Liver (tissue), 9 donors: ENCODE measurements around the gene PGM1. TPM values are rescaled to one million over a fixed set of nuclear protein-coding genes. Genes with fewer than 3 reads are reported as not detected.
"Not testable (repeated sequence)": the region's sequence is repeated elsewhere in the genome, so short reads cannot be mapped to it uniquely, and the experiment has no call there.

Experiments used
- DNase-seq: peaks from one replicate; pipeline ENCODE4 v3.0.0-alpha.2; 2017; ENCODE audit warnings: low spot score
- H3K27ac ChIP-seq, 2 donors: one replicate each; pipeline ENCODE4 v1.7.0; 2013; ENCODE audit warnings: inconsistent platforms in 2 of 2, low read length in 2 of 2, control low read depth in 1 of 2, low read depth in 1 of 2, mild to moderate bottlenecking in 1 of 2
- H3K27me3 ChIP-seq, 4 donors: one replicate each; pipeline versions ENCODE4 v1.6.1 to v1.7.0; 2013; ENCODE audit warnings: low read length in 3 of 4, inconsistent platforms in 1 of 4, mild to moderate bottlenecking in 1 of 4, moderate library complexity in 1 of 4; ENCODE audit not compliant: control insufficient read depth in 4 of 4, insufficient read depth in 4 of 4
- H3K36me3 ChIP-seq, 4 donors: one replicate each; pipeline versions ENCODE4 v1.6.1 to v1.7.0; 2013; ENCODE audit warnings: low read length in 3 of 4, mild to moderate bottlenecking in 3 of 4, low read depth in 1 of 4, moderate library complexity in 1 of 4; ENCODE audit not compliant: control insufficient read depth in 4 of 4, insufficient read depth in 3 of 4
- H3K4me1 ChIP-seq, 4 donors: one replicate each; pipeline versions ENCODE4 v1.6.1 to v1.7.0; 2013; ENCODE audit warnings: low read length in 3 of 4, mild to moderate bottlenecking in 3 of 4, moderate library complexity in 1 of 4; ENCODE audit not compliant: control insufficient read depth in 4 of 4, insufficient read depth in 4 of 4
- H3K4me3 ChIP-seq, 3 donors: one replicate each; pipeline versions ENCODE4 v1.6.1 to v1.7.0; 2013; ENCODE audit warnings: low read length in 3 of 3, control low read depth in 1 of 3, low read depth in 1 of 3, mild to moderate bottlenecking in 1 of 3
- H3K9ac ChIP-seq, 2 donors: one replicate each; pipeline ENCODE4 v1.7.0; 2013; ENCODE audit warnings: low read length in 2 of 2, mild to moderate bottlenecking in 2 of 2, moderate library complexity in 2 of 2, control low read depth in 1 of 2, low read depth in 1 of 2
- H3K9me3 ChIP-seq, 4 donors: one replicate each; pipeline versions ENCODE4 v1.6.1 to v1.7.0; 2013; ENCODE audit warnings: low read length in 3 of 4; ENCODE audit not compliant: control insufficient read depth in 4 of 4
- EGR1 ChIP-seq, 2 donors: IDR thresholded peaks; 2 replicates each; pipeline ENCODE4 v1.6.1; 2016 to 2018; ENCODE audit warnings: antibody characterized with exemption in 2 of 2, low read depth in 2 of 2
- FOXA1 ChIP-seq: IDR thresholded peaks from 2 replicates; pipeline ENCODE4 v1.6.1; 2016; ENCODE audit warnings: antibody characterized with exemption
- FOXA2 ChIP-seq: IDR thresholded peaks from 2 replicates; pipeline ENCODE4 v1.6.1; 2016; ENCODE audit warnings: antibody characterized with exemption
- GABPA ChIP-seq, 2 donors: IDR thresholded peaks in 1 of 2; conservative IDR thresholded peaks in 1 of 2; 2 replicates each; pipeline ENCODE4 v1.6.1; 2016; ENCODE audit warnings: antibody characterized with exemption in 2 of 2, mild to moderate bottlenecking in 1 of 2, moderate library complexity in 1 of 2
- HNF4A ChIP-seq, 2 donors: conservative IDR thresholded peaks; 2 replicates each; pipeline ENCODE4 v1.6.1; 2016; ENCODE audit warnings: antibody characterized with exemption in 2 of 2, mild to moderate bottlenecking in 2 of 2
- HNF4G ChIP-seq: IDR thresholded peaks from 2 replicates; pipeline ENCODE4 v1.6.1; 2016; ENCODE audit warnings: antibody characterized with exemption
- JUND ChIP-seq, 2 donors: IDR thresholded peaks; 2 replicates each; pipeline ENCODE4 v1.6.1; 2016; ENCODE audit warnings: antibody characterized with exemption in 2 of 2
- NR2F2 ChIP-seq: IDR thresholded peaks from 2 replicates; pipeline ENCODE4 v1.6.1; 2016; ENCODE audit warnings: antibody characterized with exemption
- RAD21 ChIP-seq, 2 donors: IDR thresholded peaks; 2 replicates each; pipeline ENCODE4 v1.6.1; 2016; ENCODE audit warnings: antibody characterized with exemption in 2 of 2, mild to moderate bottlenecking in 2 of 2
- REST ChIP-seq: IDR thresholded peaks from 2 replicates; pipeline ENCODE4 v1.6.1; 2016; ENCODE audit warnings: antibody characterized with exemption, mild to moderate bottlenecking
- RXRA ChIP-seq, 2 donors: IDR thresholded peaks; 2 replicates each; pipeline ENCODE4 v1.6.1; 2017 to 2018; ENCODE audit warnings: antibody characterized with exemption in 2 of 2, mild to moderate bottlenecking in 1 of 2
- YY1 ChIP-seq: IDR thresholded peaks from 2 replicates; pipeline ENCODE4 v1.6.1; 2016; ENCODE audit warnings: antibody characterized with exemption, mild to moderate bottlenecking
- ZBTB33 ChIP-seq: IDR thresholded peaks from 2 replicates; pipeline ENCODE4 v1.6.1; 2016; ENCODE audit warnings: antibody characterized with exemption
- WGBS: extraction: QIAGEN DNeasy Blood & Tissue Kit; methylation state at CpG from one replicate; pipeline ENCODE4 v1.1.7; 2013; 5-methylcytosine and 5-hydroxymethylcytosine counted together
- polyA plus RNA-seq, 2 donors: library from polyadenylated mRNA; stranded (reverse) in 1 of 2; unstranded in 1 of 2; fragments of 200-250 nt in 1 of 2; fragments of >200 nt in 1 of 2; fragmentation: Nextera tagmentation in 1 of 2; extraction: Ambion mirVana in 1 of 2; gene quantifications; one replicate each; pipeline versions ENCODE4 v1.2.1 to v1.2.3, GENCODE V29; 2013 to 2015
- total RNA-seq, 2 donors: library from RNA; depleted of rRNA; stranded (reverse); fragments of >200 nt; gene quantifications; one replicate each; pipeline ENCODE4 v1.2.3, GENCODE V29; 2014
- TF ChIP-seq, protein P1 (sequence below): fragments of 150-350 bp; IDR thresholded peaks from 2 replicates; pipeline ENCODE4 v1.5.1; 2017; ENCODE audit warnings: improper control_type of control experiment, low read depth, low read length; ENCODE audit not compliant: missing input control
- TF ChIP-seq, protein P2 (sequence below): IDR thresholded peaks from 2 replicates; pipeline ENCODE4 v1.6.1; 2016; ENCODE audit warnings: antibody characterized with exemption
- donor health status: healthy.
- donor health status: healthy.
- donor health status: healthy.
- donor health status: healthy.
- donor health status: healthy.

The PGM1 gene
- total and polyA plus RNA-seq, 4 donors = 57.3 to 224 (median 120) TPM

DNA sequence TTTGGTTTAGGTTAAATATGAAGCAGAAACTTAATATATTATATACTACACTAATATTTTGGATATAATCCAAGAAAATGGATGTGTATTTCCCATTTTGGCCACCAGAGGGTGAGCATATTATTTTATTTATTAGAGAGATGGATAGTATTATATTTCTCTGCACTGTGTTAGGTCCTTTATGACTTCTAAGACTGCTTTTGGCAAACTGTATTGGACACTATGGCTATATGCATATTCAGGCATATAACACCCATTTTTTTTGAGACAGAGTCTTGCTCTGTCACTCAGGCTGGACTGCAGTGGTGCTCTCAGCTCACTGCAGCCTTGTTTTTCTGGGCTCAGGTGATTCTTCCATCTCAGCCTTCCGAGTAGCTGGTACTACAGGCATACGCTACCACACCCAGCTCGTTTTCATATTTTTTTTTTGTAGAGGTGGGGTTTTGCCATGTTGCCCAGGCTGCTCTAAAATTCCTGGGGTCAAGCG, 17.8 kb upstream of the PGM1 start:
- Histone ChIP-seq H3K4me1 (peaks cover 0 to 3% (median 0%) of the 10 kb centered on the region in 4 donors), H3K9ac (no peak overlapping the region), H3K4me3 (no peak overlapping the region), H3K27me3 (no peaks in the 10 kb centered on the region), H3K9me3 (peaks cover 0 to 2% (median 0%) of the 10 kb centered on the region in 4 donors), H3K27ac (no peak overlapping the region), H3K36me3 (no peaks in the 10 kb centered on the region)
- no peak for TF ChIP-seq FOXA1
- TF ChIP-seq, protein P1, sequence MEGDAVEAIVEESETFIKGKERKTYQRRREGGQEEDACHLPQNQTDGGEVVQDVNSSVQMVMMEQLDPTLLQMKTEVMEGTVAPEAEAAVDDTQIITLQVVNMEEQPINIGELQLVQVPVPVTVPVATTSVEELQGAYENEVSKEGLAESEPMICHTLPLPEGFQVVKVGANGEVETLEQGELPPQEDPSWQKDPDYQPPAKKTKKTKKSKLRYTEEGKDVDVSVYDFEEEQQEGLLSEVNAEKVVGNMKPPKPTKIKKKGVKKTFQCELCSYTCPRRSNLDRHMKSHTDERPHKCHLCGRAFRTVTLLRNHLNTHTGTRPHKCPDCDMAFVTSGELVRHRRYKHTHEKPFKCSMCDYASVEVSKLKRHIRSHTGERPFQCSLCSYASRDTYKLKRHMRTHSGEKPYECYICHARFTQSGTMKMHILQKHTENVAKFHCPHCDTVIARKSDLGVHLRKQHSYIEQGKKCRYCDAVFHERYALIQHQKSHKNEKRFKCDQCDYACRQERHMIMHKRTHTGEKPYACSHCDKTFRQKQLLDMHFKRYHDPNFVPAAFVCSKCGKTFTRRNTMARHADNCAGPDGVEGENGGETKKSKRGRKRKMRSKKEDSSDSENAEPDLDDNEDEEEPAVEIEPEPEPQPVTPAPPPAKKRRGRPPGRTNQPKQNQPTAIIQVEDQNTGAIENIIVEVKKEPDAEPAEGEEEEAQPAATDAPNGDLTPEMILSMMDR = peak; percentile 72
- TF ChIP-seq RAD21 (IDR thresholded peaks at IDR 0.05) = peak; percentile 67 to 75
- no peak for DNase-seq
- WGBS = 66% methylated on average over 4 of the region's 4 CpGs

DNA sequence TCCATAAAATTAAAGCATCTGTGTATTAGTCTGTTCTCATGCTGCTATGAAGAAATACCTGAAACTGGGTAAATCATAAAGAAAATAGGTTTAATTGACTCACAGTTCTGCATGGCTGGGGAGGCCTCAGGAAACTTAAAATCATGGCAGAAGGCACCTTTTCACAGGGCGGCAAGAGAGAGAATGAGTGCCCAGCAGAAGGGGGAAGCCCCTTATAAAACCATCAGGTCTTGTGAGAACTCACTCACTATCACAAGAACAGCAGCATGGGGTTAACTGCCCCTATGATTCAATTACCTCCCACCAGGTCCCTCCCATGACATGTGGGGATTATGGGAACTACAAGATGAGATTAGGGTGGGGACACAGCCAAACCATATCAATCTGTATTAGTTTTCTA, 6.9 kb upstream of the PGM1 start:
- not testable (repeated sequence) for H3K27ac ChIP-seq, H3K9me3 ChIP-seq, H3K9ac ChIP-seq, H3K4me3 ChIP-seq, H3K27me3 ChIP-seq, DNase-seq, H3K36me3 ChIP-seq
- H3K4me1 ChIP-seq = peaks cover 3 to 19% (median 6%) of the 10 kb centered on the region in 4 donors
- 98% methylated on average over 1 of the region's 1 CpG for WGBS

- no peak overlapping the region for H3K4me3 ChIP-seq
- H3K27ac ChIP-seq = no peak overlapping the region
- TF ChIP-seq JUND (IDR thresholded peaks at IDR 0.05) (no peak), FOXA1 (no peak), NR2F2 (no peak), RXRA (IDR thresholded peaks at IDR 0.05) (no peak), REST (no peak), HNF4G (no peak), ZBTB33 (no peak), YY1 (no peak), RAD21 (IDR thresholded peaks at IDR 0.05) (no peak), FOXA2 (no peak), GABPA (IDR thresholded peaks at IDR 0.05 in 1 of 2, conservative IDR thresholded peaks at IDR 0.05 in 1 of 2) (no peak), HNF4A (conservative IDR thresholded peaks at IDR 0.05) (no peak), EGR1 (IDR thresholded peaks at IDR 0.05; ENCODE audit: low read depth in 2 of 2) (no peak)
- TF ChIP-seq, protein P2, sequence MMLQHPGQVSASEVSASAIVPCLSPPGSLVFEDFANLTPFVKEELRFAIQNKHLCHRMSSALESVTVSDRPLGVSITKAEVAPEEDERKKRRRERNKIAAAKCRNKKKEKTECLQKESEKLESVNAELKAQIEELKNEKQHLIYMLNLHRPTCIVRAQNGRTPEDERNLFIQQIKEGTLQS = no peak
- no peak overlapping the region for H3K9ac ChIP-seq
- WGBS = 47% methylated on average over 3 of the region's 3 CpGs
- no peak for DNase-seq
- no peaks in the 10 kb centered on the region for H3K36me3 ChIP-seq
- H3K27me3 ChIP-seq = no peaks in the 10 kb centered on the region
- H3K9me3 ChIP-seq = no peaks in the 10 kb centered on the region
- peaks cover 3 to 22% (median 10%) of the 10 kb centered on the region in 4 donors for H3K4me1 ChIP-seq
These were observed 3.0 kb upstream of the PGM1 start for GRCh38 chr1:63590166-63590560.
